Measurements from ENCODE around the gene CEP164.
"Not testable (repeated sequence)": the region's sequence is repeated elsewhere in the genome, so short reads cannot be mapped to it uniquely, and the experiment has no call there.

Gene CEP164

DNA sequence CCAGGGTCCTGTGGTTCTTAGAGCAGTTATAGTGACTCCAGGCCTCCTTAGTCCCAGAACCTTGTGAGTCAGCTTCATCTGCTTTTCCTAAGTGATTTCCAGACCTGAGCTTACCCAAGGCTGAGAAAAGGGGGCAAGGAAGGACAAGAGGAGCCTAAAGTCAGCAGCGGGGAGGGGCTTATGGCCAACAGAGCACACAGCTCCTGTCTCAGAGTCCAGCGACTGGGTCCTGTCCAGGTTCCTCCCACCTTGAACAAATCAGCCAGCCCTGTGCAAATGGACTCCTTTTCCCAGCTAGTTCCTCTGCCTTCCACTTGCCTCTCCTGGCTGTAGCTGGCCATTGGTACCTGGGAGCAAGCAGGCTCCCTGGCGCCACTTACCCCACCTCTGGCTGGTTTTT, 22.5 kb upstream of the CEP164 start:
- DNase-seq (ENCODE audit: low spot score), result no peak

DNA sequence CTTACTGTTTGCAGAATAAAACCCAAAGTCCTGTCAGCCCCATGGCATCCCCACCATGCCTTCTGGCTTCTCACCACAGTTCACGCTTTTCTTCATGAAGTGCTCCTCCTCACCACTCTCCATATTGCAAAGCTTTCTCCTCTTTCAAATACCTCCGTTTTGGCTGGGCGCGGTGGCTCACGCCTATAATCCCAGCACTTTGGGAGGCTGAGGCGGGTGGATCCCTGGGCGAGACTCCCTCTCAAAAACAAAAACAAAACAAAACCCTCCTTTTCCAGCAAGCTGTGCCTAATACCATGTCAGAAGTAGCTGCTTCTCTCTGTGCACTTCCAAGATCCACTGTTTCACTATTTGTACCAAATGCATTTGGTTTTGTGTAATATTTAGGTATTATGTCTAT, 18.3 kb upstream of the CEP164 start:
- no peak for DNase-seq (ENCODE audit: low spot score)

DNA sequence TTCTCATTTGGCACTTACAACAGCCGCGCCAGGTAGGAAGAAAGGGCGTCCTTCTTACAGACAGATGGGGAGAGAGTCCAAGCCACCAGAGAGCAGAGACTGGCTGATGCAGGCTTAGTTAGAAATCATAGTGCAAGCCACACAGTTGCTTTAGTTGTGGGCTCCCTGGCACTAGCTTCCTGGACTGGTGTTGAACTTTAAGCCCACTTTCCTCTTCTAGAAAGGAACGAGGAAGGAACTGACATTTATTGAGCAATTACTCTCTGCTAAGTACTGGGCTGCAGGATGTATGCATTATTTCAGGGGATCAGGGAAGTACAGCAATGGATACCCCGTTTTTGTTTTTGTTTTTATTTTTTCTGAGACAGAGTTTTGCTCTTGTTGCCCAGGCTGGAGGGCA, 14.6 kb upstream of the CEP164 start:
- DNase-seq (ENCODE audit: low spot score), result no peak

DNA sequence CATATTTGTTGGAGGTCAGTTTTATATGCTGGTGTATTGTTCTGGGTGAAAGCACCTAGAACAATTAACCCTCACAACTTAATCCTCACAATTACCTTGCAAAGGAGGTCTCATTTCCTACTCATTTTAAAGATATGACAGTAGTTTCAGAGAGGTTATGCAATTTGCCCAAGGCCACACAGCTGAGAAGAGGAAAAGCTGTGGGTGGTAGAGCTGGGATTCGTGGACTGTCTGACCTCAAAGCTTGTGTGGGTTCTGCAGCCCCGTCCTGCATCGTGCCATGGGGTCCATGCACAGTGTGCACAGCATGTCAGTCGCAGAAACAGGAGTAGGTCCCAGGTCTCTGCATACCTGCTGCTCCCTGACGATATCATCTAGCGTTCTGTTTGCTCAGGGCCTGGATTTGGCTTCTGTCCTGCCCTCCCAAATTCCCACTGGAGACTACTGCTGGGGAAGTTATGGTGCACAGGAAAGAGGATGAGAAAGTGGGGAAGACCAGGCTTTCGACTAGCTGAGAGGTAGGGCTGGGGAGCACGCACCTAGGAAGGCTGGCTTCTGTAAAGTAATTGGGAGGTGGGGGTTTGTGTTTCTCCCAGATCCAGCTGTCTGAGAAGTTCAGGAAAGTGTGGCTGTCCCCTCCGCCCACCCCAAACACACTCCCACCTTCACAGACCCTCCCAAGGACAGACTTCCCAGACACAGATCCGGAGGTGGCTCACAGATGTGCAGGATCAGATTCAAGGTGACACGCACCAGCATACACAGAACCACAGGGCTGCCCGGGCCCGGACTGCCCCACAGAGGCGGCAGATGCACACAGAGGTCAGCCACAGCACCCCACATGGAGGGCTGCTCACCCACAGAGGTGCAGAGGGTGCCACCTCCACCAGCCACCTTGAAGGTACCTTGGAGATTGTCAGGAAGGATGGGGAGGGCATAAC, 13.6 kb upstream of the CEP164 start:
- DNase-seq (ENCODE audit: low spot score), result no peak

DNA sequence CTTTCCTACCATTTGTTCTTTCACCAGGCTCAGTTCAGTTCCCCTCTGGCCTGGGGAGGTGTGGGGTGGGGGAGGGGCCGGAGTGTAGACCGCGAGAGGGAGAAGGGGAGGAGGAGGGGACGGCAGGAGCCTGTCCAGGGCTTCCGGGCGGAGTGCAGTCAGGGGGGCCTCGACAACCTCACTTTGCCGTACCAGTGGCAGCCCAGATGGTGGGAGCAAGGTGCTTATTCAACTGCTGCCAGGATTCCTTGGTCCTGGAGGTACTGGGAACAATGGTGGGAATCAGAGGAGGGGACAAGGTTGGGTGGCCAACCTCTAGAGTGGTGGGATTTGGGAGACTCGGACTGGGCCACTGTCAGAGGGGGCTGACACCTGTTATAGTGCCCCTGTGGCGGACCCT, 12.8 kb upstream of the CEP164 start:
- DNase-seq (ENCODE audit: low spot score), result no peak

DNA sequence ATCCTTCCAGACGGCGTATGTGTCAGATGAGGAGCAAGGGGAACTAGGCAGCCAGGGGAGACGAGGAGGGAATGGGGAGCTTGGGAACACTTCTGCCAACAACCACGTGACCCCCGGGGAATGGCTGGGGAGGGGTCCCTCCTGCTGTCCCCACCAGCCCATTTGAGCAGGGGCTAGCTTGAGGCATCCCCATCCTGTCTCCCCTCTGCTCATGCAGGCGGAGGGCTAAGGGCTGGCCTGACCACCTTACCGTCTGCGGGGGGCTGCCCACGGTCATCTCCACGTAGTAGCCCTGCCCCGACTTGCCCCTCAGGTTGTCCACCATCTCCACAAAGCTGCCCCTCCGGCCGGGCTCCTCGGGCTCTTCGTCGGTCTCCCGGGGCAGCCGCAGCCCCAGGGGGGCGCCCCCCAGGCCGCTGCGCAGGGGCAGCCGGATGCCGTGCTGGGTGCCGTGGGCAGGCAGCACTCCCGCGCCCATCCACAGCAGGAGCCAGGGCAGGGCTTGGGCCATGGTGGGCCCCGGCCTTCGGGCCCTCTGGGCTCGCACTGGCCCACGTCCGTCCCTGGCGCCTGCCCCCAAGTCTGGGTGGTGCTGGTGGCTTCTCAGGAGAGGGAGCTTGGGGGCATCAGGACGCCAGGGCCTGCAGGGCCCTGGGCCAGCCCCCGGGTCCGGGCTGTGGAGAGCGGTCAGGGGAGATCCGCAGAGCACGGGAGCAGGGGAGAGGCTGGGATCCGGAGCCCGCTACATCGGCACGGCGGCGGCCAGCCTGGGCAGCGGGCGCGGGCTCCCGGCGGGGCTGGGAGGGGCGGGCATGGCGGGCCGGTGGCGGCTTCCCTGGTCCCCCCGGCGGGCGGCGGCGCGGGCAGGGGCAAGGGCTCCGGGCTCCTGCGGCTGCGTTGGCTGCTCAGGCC, 12.1 kb upstream of the CEP164 start:
- DNase-seq (ENCODE audit: low spot score), result no peak

DNA sequence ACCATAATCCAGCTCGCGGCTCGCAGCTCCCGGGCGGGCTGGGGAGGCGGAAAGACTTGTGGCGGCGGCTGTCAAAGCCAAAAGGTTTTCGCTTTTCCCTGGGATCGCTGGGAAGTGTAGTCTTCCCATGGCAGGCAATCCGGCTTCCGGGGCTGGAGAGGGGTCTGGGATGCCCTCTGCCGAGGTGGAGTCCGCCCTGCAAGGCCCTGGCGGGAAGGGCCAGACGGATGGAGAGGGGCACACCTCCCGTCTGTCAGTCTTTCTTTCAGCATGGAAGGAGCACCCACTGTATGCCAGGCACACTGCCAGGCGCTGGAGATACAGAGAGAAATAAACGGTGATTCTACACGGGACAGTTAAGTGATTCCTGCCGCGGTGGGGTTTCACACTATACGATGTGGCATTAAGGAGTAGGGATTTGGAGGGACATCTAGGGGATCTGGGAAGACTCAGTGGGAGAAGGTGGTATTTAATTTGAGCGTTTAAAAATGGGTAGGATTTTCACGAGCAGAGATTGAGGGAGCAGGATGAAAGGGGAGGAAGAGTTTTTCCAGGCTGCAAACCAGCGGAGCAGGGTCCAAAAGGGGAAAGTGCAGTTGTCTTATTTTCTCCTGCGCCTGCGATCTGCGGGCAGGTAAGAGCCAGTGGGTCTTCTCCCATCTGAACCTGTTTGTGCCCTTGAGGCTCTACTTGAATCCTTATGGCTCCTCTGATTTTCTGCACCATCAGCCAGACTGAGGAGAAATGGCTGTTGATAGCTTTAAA, 11.3 kb upstream of the CEP164 start, which contains the start of gene BACE1:
BACE1 (minus strand) TSS at position 60 of the 765 bp plus-strand sequence. CDS start 461 bp downstream, outside the sequence.
- peak; percentile 72 for DNase-seq (ENCODE audit: low spot score)

DNA sequence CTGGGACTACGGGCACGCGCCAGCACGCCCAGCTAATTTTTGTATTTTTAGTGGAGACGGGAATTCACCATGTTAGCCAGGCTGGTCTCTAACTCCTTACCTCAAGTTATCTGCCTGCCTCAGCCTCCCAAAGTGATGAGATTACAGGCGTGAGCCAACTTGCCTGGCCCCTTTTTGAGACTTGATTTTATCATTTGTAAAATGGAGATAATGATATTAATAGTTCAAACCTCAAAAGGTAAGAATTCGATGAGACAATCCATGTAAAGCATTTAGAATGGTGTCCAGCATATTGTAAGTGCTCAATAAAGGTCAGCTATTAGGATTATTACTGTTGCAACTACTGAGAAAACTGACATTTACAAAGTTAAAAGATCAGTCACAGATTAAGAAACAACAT, 8.9 kb upstream of the CEP164 start:
- DNase-seq (ENCODE audit: low spot score), result no peak

DNA sequence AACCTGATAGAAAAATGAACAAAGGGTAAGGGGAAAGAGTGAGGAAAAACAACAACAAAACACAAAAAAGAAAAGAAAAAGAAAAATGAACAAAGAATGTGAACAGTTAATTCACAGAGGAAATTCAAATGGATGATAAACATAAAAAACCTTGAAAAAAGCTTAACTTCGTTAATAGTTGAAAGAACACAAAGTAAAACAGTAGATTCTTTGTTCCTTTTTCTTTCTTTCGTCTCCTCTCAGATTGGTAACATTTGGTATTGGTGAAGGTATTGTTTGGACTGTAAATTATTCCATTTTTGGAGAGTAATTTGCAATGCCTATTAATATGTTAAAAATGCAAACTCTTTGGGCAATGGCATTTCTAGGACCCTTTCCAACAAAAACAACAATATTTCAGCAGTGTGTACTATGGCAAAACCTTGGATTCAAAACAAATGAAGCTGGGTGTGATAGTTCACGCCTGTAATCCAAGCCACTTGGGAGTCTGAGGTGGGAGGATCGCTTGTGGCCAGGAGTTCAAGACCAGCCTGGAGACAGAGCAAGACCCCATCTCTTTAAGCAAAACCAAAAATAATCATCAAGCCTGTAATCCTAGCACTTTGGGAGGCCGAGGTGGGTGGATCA, 8.3 kb upstream of the CEP164 start:
- no peak for DNase-seq (ENCODE audit: low spot score)

DNA sequence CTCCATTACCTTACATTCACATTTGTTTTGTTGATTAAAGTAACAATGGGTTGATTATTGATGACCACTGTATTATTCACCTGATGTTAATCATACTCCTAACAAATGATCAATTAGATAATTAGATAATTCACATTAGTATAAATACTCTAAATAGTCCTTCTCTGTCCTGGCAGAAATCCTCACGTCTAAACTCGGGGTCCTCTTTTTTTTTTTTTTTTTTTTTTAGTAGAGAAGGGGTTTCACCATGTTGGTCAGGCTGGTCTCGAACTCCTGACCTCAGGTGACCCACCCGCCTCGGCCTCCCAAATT, 443 bp upstream of the CEP164 start:
- not testable (repeated sequence) for DNase-seq (ENCODE audit: low spot score)

DNA sequence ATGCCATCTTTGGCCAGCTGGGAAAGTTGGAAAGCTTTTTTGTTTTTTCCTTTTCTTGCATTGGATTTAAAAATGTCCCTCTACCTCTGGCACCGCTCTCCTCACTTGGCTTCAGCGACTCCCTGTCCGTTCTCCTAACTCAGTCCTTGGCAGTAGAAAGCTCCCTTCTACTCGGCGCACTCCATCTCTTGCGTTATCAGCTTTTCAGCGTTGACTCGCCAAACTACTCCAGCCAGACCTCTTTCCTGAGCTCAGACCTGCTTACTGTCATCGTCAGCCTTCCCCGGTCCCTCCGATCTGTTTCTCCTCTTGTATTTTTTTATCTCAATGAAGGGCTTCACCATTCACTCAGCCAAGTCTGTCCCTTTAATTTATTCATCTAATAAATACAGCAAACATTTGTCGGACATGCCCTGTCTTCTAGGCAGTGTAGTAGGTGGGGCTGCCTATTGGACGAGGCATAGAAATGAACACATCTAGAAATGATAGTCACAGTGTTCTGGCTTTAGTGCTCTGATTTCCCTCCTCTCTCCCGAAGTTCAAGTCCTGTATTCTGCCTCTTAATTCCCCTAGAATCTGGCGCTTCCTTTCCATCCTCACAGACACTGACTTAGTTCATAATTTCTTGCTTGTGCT, 839 bp downstream of the CEP164 start:
- peak; percentile 30 for DNase-seq (ENCODE audit: low spot score)

DNA sequence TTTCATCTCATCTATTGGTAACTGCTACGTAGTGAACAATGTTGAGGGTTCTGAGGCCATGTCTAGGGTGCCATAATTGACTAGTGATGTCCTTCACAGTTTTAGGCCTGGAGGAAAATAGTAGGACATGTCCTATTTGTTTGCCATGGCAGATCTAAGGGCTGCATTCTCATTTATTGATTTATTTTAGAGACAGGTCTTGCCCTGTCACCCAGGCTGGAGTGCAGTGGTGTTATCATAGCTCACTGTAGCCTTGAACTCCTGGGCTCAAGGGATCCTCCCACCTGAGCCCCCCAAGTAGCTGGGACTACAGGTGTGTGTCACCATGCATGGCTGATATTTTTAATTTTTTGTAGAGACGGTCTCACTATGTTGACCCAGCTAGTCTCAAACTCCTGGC, 5.2 kb downstream of the CEP164 start:
- DNase-seq (ENCODE audit: low spot score), result no peak

DNA sequence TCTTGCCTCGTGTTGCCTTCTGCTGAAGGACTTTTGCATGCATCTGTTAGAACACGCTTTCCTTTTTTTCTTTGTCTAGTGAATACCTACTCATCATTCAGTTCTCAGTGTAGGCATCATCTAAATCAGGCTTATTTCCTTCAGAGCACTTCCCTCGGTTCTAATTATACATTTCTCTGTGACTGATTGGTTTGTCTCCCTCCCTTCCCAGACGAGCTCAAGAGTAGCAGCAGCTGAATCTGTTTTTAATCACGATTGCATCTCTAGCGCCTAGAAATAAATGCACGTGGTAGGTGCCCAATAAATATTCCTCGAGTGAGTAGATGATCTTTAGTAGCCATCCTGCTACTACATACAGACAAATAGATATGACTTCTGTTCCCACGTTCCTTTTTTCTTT, 6.3 kb downstream of the CEP164 start:
- no peak for DNase-seq (ENCODE audit: low spot score)

DNA sequence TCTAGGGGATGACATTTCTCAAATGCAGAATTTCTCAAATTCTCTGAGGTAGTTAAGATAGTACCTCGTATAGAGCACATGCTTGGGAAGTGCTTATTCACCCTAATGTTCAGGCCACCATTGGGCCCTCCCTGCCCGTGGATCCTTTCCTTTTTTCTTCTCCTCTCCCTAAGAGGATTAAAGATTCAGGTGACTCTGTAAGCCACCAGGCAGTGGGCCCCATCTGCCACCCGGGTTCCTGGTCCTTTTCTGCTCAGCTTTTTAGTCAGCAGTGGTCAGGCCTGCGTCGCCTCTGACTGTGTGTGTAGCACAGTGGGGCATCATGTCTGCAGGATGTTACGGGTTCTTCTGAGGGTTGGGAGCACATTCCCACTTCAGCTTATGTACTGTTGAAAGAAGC, 7.2 kb downstream of the CEP164 start:
- no peak for DNase-seq (ENCODE audit: low spot score)

DNA sequence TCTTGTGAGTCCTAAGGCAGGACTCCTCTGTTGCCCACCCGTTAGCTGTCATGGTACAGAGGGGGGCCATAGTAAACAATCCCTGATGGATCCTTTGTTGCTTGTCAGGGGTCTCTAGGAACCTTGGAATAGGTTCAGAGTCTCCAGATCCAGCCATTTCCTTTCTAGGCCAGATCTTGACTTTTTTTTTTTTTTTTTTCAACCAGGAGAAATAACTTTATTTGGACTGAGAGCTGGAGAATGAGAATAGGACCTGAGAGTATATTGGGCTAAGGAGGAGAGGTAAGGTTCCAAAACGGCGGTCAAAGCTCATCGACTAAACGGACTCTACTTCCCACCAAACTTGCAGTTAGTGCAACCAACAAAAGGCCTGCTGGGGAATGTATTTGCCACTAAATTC, 7.7 kb downstream of the CEP164 start:
- no peak for DNase-seq (ENCODE audit: low spot score)

DNA sequence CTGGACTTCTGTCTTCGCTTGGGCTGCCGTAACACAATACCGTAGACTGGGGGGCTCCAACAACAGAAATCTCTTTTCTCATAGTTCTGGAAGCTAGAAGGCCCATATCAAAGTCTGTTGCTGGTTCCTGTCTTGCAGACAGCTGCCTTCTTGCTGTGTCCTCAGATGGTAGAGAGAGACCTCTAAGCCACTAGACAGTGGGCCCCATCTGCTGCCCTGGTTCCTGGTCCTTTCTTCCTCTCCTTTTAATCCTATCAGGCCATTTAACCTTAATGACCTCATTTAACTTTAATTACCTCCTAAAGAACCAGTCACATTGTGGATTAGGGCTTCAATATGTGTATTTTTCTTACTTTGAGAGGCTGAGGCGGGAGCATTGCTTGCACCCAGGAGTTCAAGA, 9.4 kb downstream of the CEP164 start:
- no peak for DNase-seq (ENCODE audit: low spot score)

DNA sequence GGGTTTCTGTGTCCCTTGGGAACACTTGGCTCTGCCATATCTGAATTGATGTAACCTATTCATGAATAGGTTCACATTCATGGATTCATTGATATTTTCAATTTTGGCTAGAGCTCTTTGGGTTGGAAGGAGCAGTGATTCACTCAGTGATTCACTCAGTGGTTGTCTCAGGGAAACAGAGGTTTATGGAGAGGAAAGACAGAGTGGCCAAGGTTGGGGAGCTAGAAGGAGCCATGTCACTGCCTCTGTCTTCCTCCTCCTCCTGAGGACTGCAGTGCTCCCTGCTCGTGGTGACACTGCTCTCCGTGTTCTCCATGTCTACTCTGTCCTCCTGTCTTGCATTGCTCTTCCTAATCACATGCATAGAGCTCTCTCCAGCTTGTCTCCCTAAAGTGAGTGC, 17.4 kb downstream of the CEP164 start:
- no peak for DNase-seq (ENCODE audit: low spot score)

DNA sequence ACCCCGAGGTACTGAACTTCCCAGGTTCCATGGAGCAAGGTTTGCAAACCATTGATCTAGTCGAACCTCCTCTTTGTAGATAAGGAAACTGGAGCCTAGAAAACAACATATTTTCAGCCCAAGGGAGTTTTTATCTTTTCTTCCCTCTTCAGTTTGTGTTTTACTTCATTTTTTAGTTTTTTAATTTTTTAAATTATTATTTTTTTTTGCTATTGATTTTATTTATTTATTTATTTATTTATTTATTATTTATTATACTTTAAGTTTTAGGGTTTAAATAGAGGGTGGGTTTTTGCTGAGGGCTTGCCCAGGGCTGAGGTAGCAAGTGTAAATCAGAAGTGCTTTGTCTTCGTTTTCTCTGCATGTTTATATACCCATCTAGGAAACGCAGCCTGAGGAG, 26.9 kb downstream of the CEP164 start:
- no peak for DNase-seq (ENCODE audit: low spot score)

DNA sequence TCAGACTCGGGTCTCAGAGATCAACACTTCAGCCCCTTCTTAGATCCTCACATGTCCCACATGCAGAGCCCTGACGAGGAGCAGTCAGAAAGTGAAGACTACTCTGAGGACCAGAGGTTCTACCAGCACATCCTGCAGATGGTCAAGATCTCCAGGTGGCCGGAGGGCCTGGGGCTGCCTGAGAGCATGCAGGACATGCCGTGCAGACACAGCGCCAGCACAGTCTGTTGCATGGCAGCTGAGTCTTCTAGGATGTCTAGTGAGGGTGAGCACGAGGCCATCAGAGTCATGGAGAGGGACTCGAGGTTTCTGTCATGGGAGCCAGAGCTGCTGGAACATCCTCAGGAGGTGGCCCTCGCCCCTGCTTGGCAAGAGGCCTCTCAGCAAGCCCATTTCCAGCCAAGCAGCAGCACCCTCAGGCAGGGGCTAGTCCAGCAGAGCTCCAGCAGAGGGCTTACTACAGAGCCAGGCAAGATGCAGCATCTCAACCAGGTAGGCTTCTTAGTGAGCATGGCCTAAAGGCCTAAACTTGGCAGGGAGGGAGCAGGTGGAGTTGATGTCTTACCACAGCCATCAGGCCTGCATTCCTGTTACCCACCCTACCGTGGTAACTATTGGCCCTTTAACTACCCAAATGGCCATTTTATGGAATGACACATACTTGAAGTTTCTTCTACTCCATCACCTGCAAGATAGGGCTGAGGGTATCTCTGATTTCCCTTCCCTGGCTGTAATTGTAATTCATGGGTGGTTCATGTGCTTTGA, 28.7 kb downstream of the CEP164 start:
- DNase-seq (ENCODE audit: low spot score), result no peak

DNA sequence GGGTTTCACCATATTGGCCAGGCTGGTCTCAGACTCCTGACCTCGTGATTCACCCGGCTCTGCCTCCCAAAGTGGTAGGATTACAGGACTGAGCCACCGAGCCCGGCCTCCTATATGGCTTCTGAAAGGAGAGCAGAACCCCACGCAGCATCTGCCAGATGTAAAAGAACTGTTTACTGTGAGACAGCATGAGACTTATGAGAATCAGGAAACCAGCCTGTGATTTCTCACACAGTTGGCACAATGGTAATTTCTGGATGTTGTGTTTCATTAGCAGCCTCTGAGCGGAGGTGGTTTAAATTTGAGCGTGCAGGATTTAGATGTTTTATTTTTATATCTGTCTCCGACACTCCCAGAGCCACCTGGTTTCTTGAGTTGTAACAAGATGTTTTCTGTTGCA, 33.8 kb downstream of the CEP164 start:
- DNase-seq (ENCODE audit: low spot score), result no peak

DNA sequence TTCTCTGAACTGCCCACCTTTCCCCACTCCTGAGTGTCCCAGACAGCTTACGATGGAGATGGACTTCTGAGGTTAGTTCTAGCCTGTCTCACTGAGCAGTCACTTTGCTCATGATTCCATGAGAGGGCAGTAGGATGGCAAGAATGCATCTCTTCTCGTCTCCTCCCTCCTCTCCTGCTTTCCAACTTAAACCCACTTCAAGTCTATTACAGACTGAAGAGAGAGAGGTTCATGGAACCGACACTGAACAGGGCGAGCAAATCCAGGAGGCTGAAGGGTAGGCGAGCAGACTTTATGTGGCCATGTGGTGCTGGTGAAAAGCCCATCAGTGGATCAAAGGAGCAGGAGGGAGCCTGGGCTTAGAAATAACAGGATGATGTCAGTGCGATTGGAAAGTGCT, 38.6 kb downstream of the CEP164 start:
- no peak for DNase-seq (ENCODE audit: low spot score)

Data from kidney capillary endothelial cell (primary cell).